Suprapubic skin (tissue), 4 donors: Measurements from ENCODE around the gene C2CD3.

Source experiments
- POLR2A ChIP-seq, 2 donors: fragments of 450-650 bp; IDR thresholded peaks; one replicate each; pipeline ENCODE4 v1.6.1; 2017; ENCODE audit warnings: antibody characterized with exemption in 2 of 2, mild to moderate bottlenecking in 2 of 2, moderate library complexity in 2 of 2
- POLR2AphosphoS5 ChIP-seq, 3 donors: sonication (generic); formaldehyde crosslinking; IDR thresholded peaks; one replicate each; pipeline ENCODE4 v1.6.1; 2017; ENCODE audit warnings: antibody characterized with exemption in 3 of 3

- TF ChIP-seq POLR2AphosphoS5 (IDR thresholded peaks at IDR 0.05) (no peak), POLR2A (IDR thresholded peaks at IDR 0.05) (no peak)
Observed at GRCh38 chr11:74205181-74205580, 34.4 kb upstream of the C2CD3 start.
